Stimulated activated CD8-positive, alpha-beta memory T cell treated with anti-CD3 and anti-CD28 coated beads, Interleukin-15, amount 100 ng/mL, for 1 hour (primary cell): ENCODE results near the gene C1QTNF7.

Source experiments
- DNase-seq: peaks from one replicate; pipeline ENCODE4 v3.0.0-alpha.2; 2020; ENCODE audit warnings: low read depth

C1QTNF7 gene

GRCh38 chr4:15414551-15415091 is 13.2 kb upstream of the C1QTNF7 start:
- no peak for DNase-seq

DNA sequence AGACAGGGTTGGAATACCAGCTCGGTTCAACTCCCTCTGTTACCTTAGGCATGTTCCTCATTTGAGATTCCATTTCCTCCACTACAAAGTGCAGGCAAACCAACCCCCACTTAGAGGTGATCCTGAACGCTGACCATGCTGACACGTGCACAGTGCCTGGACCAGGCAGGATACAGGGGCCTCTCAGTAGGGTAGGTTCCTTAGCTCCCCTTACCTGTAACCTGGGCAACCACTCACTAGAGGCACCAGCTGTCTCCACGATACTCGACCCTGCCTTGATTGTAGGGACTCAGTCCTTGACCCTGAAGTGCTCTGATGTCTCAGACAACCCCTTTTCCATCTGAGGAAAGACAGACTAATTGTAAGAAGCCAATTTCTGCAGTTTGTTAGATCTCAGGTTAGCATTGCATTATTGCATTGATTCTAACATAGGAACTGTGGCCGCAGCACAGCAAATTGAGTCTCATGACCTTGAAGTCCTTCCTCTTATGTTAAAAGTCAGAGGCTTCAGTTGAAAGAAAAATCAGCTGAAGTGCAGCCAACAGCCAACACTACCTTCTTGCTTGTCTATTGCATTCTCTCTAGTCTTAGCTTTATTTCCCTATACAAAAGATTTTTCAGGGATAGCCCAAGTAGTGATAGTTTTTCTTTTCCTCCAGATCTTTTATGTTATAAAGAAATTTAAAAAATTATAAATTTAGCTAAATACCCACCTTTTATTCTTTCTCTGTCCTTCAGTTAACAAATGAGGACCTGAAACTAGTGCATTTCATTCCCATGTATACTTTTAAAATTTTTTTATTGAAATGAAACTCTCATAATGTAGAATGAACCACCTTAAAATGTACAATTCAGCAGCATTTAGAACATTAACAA is 11.2 kb upstream of the C1QTNF7 start:
- DNase-seq = no peak

DNA sequence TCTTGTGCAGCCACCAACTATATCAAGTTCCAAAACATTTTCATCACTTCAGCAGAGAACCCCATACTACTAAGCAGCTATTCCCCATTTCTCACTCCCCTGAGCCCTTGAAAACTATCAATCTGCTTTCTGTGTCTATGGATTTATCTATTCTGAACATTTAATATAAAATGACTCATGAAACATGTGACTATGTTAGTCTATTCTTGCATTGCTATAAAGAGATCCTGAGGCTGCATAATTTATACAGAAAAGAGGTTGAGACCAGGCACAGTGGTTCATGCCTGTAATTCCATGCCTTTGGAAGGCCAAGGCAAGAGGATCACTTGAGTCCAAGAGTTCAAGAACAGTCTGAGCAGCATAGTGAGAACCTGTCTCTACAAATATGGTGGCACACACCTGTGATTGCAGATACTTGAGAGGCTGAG is 10.6 kb upstream of the C1QTNF7 start:
- DNase-seq = no peak

DNA sequence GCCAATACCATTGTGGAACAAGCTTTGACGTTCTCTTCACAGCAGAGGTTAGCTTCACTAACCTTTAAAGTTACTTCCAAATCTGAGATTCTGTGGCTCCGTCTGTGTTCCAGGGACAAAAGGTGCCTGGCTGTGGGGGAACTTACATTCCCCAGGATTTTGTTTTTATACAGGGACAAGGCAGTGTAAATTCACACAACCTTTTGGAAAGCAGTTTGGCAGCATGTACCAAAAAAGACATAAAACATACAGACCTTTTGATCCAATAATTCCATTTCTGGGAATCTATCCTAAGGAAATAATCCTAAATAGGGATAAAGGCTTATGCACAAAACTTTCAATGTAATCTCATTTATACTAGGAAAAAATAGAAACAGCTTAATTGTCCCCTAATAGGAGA is 8.9 kb upstream of the C1QTNF7 start:
- no peak for DNase-seq

DNA sequence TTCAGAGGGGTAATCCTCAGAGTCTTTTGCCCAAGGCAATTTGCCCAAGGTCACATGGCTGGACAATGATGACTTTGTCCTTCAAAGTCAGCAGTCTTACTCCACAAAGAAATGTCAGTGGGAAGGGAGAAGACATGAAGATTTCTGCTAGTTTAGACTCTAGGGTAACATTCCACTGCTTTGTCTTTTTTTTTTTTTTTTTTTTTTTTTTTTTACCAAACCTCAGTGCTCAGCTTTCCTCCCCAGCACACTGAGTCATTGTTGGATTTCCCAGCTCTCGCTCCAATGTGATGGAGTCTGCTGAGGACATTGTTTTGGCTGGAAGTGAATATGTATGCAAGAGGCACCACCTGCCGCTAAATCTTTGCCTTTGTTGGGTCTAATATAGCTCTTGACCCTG is 7.2 kb upstream of the C1QTNF7 start:
- DNase-seq = no peak

DNA sequence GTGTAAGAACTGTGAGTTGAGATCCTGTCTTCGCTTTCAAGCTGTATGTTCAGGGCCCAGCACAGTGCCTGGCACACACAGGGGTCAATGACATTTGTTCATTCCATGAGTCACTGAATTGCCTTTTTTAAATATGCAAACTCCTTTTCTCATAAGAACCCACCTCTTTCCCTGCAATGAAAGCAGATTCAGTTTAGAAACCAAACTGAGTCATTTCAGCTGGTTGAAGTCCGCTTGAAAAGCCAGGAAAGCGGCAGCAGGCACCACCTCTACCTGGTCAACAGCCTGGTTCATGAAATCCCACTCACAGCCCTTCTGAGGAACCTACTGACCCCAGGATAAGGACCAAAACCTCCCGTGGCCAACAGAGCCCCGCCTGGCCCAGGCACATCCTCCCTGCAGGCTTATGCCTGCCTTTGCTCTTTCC is 4.5 kb upstream of the C1QTNF7 start:
- DNase-seq = no peak

GRCh38 chr4:15425520-15425919 is 2.3 kb upstream of the C1QTNF7 start:
- no peak for DNase-seq

GRCh38 chr4:15427161-15427560 is 672 bp upstream of the C1QTNF7 start:
- no peak for DNase-seq

- no peak for DNase-seq
Observed at GRCh38 chr4:15428611-15429010, 778 bp downstream of the C1QTNF7 start.

DNA sequence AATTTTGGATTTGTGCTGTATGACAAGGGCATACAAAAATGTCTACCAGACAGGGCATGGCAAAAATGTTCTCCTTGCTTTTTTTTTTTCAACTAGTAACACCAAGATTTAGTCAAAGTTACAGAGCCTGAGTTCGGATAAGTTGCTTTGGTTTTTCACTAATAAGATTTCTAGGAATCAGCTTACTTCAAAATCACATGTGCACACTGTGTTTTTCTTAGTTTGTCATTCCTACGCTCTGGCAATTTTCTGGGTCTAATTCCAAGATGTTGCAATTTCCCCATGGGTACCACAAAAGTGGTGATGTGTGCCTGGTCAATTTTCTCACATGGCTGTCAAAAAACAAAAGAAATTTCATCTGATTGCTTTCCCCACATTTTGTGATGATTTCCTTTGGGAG is 6.3 kb downstream of the C1QTNF7 start:
- no peak for DNase-seq

- no peak for DNase-seq
Observed at GRCh38 chr4:15434676-15435075, 6.8 kb downstream of the C1QTNF7 start.

GRCh38 chr4:15436513-15436912 is 8.7 kb downstream of the C1QTNF7 start:
- no peak for DNase-seq

DNA sequence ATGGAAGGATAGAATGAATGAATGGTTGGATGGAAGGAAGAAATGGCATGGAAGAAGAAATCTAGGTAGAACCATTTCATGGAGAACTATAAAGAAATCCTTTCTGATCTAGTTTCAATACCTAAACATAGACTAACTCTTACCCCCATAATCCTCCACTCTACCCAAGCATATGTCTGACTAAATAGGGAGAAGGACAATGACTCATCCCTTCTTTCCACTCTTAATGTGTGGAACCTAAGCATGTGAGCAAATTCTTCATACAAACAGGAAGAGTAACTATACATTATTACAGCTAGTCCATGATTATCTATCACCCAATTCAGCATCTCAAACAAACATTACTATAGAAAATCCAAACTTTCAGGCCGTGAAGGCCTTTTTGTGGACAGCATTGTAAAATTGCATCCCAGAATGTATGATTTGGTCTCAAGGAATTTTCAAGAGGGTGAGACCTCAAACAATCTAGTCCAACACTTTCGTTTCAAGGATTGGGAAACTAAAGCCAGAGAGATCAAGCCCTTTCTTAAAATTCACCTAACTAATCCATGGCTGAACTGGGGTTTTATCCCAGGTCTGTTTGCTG is 11.2 kb downstream of the C1QTNF7 start:
- no peak for DNase-seq

DNA sequence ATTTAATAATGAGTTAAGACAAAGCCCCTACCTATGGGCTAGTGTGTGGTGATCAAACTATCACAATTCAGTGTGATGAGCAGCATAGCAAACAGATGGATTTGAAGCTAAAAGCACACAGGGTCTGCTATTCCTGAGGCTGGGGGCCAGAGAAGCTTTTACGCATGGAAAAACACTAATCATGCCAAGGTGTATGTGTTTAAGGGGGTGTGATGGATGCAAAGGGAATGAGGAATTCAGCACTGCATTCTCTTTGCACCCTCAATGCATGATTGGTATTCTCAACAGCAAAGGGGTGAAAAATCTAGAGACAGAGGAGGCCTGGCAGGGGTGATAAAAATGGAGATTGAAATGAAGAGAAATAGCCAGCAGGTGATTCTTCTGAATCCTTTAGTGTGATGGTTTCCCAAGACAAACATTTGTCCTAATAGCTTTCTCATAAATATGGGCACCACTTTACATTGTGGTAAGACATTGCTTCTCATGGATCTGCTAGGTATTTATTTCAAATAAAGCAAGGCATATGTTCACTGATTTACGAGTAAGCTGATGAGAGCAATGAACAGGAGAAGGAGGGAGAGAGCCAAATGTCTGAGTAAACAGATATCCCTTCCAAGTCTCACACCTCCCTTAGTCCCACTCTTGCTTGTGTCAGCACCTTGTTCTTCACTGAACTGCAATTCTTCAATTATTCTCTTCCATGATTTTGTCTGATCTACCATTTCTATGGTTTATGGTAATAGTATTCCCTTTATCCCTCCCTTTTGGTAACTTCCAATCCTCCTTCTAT is 15.7 kb downstream of the C1QTNF7 start:
- no peak for DNase-seq

- DNase-seq = no peak
Observed at GRCh38 chr4:15444276-15444675, 16.4 kb downstream of the C1QTNF7 start.

GRCh38 chr4:15444879-15445547 is 17.2 kb downstream of the C1QTNF7 start:
- no peak for DNase-seq

DNA sequence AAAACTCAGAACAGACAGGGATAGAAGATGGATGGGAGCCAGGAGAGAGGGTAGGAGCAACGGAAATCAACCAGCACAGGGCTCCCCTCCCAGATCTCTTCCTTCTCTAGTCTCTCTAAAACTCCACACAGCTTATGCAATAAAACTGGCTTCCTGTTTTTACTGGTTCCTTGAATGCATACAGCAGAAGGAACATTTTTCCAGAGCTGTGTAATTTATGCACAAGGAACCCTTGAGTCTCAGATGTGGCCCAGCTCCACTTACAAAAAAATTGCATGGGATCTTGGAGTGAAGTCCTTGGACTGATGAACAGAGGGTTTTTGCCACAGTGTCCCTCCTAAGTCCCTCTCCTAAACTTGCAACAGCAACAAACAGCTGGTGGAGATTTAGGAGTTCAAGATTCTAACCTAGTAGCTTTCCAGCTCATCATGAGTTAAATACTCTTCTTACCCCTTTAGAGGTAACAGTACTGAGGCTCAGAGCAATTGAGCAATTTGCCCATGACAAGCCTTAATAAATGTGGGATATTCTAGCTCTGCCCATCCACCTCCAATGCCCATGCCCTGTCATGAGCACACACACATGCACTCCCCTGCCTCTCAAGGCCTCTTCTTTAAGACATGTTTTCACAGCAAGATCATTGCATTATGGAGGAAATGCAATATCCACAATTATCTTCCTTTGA is 23.5 kb downstream of the C1QTNF7 start:
- no peak for DNase-seq

DNA sequence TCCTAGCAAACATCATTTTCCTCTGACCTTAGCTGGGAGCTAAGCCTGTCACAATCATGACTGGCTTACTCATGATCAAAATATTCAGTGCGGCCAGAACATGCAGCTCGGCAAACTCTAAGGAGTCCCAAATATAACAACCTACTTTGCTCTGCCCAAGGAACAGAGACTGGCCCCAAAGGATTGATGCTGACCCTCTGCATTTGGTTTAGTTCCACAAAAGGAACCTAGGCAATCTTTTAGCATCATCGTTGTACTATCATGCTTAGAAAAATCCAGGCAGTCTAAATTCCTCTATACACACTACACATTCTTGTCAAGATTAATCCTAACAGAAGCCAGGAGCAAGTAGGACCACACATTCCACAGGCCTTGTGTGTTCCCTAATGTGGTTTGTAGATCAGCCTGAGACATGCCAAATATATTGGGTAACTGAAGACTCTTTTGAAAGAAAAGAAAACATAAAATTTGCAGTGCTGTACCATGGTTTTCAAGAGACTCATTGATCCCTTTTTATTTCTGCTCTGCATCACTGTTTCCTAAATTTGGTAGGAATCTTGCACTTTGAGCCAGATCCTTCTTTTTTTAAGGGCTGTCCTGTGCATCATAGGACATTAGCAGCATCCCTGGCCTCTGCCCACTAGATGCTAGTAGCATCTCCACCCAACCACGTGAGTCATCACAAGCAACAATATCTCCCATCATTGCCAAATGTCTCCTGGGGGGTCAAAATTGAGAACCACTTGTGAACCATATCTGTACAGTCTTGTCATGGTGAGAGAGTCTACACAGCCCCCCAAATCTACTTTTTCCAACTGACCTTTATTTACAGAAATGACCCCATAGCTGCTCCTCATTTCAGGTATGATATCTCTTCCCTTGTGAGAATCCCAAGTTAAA is 24.3 kb downstream of the C1QTNF7 start:
- no peak for DNase-seq

GRCh38 chr4:15455290-15455689 is 27.5 kb downstream of the C1QTNF7 start:
- no peak for DNase-seq
